COLO829 (cell line): Measurements from ENCODE around the gene PGP.
"Not testable (repeated sequence)": the region's sequence is repeated elsewhere in the genome, so short reads cannot be mapped to it uniquely, and the experiment has no call there.

ENCODE experiments used
- DNase-seq: peaks from one replicate; pipeline ENCODE4 v3.0.0; 2012; ENCODE audit warnings: low spot score

Gene PGP, protein sequence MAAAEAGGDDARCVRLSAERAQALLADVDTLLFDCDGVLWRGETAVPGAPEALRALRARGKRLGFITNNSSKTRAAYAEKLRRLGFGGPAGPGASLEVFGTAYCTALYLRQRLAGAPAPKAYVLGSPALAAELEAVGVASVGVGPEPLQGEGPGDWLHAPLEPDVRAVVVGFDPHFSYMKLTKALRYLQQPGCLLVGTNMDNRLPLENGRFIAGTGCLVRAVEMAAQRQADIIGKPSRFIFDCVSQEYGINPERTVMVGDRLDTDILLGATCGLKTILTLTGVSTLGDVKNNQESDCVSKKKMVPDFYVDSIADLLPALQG

DNA sequence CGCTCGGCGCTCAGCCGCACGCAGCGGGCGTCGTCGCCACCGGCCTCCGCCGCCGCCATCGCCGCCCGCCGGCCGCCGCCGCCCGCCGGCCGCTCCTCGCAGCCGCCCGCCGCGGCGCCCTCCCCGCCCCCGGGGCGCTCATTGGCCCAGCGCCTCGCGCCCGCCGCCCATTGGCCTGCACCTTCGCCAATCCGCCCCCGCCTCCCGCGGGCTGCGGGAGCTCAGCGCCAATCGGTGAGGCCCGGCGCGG, at the start of gene PGP:
Gene PGP (minus strand): TSS at position 122 of the 250 bp plus-strand sequence. CDS start 63 bp downstream, at position 59.
- no peak for DNase-seq

DNA sequence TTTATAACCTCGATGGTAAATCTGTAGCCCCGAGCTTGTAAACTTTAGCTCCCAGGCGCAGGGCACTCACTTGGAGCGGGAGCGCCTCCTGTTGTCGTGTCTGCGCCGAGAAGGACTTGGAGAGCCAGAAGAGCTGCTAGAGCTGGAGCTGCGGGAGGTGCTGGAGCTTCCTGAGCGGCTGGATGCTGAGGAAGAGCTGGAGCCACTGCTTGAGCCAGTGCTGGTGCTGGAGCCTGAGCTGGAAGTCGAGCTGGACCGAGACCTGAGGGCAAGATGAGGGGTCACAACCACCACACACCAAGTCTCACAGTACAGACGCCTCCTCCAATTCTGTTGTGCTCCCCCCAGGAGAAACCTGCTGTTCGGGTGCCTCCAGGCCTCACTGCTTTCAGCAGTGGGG, 48.4 kb upstream of the PGP start:
- DNase-seq = not testable (repeated sequence)

DNA sequence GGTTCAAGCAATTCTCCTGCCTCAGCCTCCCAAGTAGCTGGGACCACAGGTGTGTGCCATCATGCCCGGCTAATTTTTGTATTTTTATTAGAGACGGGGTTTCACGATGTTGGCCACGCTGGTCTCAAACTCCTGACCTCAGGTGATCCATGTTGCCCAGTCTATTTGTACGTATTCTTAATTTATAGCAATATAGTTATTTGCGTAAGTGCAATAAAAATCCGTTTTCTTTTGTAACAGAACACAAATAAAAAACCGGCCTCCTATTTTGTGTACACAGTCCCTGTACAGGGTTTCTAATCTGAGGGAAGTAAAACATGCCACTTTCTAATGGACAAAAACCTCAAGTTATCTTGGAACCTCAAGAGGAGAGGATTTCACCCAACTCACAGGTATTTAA, 45.6 kb upstream of the PGP start:
- no peak for DNase-seq

DNA sequence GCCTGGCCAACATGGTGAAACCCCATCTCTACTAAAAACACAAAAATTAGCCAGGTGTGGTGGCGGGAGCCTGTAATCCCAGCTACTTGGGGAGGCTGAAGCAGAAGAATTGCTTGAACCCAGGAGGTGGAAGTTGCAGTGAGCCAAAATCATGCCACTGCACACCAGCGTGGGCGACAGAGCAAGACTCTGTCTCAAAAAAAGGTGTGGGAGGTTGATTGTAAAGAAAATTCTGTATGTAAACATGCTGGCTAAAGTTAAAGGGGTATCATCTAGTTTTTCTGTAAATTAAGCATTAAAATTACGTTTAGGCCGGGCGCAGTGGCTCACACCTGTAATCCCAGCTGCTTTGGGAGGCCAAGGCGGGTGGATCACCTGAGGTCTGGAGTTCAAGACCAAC, 43.9 kb upstream of the PGP start:
- not testable (repeated sequence) for DNase-seq

DNA sequence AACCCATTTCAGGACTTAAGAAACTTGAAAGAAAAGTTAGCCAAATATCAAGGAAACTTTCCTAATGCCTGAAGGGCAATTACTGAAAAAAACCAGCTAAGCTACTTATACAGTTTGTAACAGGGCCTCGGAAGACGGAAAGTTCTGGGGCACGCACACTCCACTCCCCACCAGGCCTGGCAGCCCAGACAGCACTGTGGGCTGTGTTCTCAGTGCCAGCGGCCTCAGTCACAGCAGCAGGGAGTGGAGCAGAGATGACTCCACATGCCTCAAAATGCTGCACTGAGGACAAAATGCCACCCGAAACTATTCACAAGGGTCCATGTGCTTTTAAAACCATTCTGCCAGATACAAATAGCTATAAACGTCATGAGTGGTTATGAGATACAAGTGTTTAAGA, 43.1 kb upstream of the PGP start:
- no peak for DNase-seq

DNA sequence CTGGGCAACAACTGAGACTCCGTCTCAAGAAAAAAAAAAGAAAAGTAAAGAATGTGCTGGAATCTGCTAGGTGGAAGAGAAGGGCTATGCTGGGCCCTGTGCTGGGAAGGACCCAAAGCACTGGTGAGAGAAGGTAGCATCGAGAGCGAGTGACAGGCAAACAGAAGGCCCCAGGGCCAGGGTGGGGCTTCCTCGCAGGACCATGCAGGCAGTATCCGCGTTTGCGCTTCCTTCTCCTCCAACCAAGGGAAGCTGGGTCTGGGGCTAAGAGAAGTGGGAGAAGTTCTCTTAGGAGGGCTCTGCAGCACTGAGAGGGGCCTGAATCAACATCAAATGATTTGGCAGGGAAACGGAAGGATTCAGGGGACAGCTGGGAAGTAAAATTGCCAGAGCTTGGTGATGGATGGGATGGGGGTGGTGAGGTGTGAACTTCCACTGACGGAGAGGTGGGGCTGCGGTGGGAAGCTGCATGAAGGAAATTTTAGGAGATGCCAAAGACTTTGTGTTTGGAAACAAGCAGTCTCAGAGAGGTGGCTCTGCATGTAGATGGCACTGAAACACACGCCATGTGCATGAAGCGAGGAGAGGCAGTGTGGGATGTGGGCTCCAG, 42.0 kb upstream of the PGP start:
- no peak for DNase-seq

DNA sequence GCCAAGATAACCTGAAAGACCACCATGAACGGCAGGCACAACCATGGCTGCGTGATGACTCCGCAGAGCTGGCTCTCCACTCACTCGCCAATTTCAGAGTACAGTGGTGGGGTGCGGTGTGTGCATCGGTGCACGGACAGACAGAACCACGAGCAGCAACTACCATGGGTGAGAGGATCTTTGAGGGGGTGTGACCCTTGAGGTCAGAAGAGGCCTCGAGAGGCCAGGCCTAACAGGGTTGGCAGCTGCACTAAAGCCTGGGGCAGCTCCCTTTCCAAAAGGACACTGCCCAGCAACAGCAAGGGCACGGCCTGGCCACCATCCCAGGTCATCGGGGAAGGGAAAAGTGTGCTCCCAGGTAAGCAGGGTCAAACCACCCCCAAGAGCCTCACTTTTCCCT, 38.7 kb upstream of the PGP start:
- no peak for DNase-seq

DNA sequence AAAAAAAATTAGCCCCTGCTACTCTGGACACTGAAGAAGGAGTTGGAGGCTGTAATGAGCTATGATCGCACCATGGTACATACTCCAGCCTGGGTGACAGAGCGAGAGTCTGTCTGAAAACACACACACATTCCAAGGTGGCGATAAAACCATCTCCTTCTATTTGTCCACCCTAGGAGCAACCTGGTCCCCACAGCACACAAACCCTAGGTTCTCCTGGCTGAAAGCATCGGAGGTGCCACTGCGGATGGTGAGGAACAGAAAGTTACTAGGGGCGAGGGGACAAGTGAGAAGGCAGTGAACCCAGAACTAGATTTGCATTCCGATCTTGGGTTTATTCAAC, 38.1 kb upstream of the PGP start:
- no peak for DNase-seq

DNA sequence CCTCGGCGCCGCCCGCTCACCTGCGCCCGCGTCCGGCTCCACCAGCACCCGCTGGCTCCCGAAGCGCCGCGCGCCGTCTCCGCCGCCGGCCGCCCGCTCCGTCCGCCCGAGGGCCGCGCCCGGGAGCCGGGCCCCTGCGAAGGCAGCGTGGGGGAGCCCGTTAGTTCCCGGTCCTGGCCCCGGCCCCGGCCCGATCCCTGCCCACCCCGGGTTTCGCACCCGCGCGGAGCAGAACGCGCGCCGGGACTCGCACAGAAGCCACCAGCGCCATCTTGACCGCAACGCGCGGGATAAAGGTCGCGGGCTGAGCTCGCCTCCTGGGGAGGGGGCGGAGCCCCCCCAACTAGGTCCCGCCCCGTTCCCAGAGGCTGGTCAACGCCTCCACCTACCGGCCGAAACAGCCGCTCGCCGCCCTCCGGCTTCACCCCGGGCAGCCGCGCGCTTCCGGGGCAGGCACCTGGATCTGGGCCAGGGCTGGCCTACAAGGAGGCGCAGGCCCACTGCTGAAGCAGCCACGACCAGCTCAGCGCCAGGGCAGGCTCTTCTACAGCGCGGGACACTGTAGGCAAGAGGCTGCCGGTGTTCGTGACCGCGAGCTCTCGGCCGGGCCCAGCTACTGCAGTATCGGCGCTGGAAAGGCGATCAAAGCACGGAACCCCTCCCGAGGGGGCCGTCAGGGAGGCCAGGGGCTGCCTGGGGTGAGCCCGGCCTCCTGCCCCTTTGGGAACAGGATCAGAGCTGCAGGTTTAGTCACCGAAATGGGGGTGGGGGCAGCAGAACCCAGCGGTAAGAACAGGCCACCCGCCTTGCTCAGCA, 36.9 kb upstream of the PGP start, which contains the start of gene ECI1:
Gene ECI1 (minus strand): TSS at position 292 of the 816 bp plus-strand sequence. CDS start 21 bp downstream, at position 271.
- peak; percentile 99 for DNase-seq

DNA sequence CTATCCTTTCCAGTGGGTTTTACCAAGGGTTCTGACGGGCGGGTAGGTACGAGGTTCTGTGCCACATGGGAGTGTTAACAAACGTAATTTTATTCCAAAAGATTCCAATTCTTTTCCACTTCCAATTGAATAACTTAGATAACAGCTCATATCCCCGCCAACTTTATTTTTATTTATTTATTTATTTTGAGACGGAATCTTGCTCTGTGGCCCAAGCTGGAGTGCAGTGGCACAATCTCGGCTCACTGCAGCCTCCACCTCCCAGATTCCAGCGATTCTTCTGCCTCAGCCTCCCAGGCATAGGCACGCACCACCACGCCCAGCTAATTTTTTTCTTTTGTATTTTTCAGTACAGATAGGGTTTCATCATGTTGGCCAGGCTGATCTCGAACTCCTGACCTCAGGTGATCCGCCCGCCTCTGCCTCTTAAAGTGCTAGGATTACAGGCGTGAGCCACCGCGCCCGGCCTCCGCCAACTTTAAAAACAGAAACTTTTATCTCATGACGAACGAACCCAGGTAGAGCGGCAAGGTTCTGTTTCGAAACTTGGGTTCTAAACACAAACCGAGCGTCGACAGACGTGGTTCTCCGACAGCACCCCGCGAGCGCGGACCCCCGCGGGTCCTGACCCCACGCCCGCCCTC, 36.1 kb upstream of the PGP start:
- no peak for DNase-seq

DNA sequence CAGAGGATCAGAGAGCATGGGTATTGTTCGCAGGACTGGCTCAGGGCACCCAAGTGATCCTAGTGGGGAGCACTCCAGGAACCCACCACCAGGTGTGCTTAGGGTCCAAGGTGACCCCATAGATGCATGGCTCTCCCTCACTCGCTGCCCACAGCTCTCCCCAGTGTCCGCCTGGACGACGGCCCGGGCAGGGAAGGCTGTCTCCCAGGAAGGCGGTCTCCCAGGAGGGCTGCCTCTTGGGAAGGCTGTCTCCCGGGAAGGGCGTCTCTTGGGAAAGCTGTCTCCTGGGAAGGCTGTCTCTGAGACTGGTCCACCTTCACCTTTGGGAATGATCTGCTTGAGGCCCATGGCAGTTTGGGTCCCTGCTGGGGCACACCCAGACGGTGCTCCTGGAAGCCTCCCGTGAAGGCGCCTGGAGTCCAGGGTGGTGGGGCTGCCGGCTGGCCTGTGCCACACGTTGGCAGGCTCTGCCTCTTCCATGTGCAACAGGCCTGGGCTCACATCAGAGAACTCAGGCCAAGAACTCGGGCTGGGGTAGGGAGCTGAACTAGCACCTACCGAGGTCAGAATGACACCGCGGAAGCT, 31.8 kb upstream of the PGP start:
- no peak for DNase-seq

DNA sequence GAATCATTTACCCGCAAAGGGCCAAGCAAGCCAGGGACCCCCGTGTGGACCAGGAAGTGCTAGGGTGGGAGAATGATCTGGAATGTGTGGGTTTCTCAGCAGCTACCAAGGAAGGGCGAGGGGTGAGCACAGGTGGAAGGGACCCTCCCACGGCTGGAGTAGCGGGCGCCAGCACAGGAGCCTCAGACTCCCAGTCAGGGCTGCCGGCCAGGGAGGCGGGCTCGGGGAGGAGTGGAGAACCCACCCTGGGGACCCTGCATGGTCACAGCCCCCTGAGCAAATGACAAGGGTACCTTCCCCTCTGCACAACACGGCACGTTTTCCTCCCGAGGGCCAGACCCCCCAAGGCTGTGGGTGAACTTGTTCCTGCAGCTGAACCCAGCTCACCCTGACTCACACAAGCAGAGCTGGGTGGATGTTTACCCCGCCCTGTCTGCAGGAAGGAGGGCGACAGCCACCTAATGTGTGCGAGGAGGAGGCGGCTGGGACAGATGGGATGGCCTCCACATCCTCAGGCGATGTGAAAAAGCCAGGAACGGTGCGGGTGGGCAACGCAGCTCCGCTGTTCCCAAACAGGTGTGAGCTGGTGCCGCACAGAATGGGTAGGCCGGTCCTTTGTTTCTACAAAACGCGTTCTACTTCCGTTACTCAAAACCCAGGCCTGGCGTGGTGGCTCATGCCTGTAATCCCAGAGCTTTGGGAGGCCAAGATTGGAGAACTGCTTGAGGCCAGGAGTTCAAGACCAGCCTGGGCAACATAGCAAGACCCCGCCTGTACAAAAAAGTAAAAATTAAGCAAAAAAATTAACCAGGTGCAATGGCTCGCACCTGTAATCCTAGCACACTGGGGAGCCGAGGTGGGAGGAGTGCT, 30.5 kb upstream of the PGP start:
- no peak for DNase-seq

DNA sequence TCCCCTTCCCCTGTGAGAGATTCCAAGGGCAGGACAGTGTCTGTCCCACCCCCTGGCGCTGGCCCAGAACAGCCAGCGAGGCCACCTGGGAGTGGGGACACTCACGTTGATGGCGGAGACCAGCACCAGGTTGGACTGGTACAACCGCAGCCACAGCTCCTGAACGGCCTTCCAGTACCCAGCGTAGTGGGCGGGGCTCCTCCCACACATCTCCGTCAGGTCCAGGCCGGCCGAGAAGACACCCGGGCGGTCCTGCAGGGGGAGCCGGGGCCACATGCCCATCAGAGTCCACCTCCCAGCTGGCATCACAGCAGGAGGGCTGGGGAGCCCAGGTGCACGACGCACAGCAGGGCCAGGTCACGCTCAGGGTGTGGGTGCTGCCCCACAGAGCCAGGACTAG, 29.7 kb upstream of the PGP start:
- no peak for DNase-seq

DNA sequence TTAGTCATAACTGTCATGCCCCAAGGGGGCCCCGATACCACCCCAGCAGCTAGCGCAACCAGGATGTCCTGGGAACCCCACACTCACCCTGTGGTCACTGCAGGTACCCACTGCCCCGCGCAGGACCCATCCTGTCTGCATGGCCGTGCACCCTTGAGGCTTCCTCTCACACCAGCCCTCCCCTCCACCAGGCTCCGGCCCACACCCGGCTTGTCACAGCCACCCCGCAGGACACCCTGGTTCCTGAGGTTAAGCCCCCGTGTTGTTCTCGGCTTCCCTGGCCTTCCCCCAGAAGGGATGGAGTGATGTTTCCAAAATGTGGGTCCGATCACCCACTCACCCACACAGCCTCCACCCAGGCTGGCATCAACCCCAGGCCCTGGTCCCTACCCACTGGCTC, 29.1 kb upstream of the PGP start:
- no peak for DNase-seq

DNA sequence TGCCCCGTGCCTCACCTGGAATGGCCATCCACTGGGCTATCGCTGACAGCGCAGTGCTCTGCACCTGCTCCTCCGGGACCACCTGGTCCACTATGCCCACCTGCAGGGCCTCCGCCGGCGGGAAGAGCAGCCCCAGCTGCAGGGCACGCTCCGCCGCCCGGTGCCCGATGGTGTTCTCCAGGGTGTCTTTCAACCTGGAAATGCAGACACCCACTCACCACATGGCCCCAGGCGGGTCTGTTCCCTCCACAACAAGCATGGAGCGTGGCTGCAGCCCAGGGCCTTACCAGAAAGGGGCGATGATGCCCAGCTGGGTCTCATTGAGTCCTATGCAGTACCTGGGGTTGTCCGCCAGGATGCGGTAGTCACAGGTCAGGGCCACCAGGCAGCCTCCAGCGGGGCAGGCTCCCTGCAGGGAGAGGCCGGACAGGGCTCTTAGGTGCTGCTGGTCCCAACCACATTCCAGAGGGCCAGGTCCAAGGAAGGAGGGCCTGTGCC, 28.4 kb upstream of the PGP start:
- no peak for DNase-seq

DNA sequence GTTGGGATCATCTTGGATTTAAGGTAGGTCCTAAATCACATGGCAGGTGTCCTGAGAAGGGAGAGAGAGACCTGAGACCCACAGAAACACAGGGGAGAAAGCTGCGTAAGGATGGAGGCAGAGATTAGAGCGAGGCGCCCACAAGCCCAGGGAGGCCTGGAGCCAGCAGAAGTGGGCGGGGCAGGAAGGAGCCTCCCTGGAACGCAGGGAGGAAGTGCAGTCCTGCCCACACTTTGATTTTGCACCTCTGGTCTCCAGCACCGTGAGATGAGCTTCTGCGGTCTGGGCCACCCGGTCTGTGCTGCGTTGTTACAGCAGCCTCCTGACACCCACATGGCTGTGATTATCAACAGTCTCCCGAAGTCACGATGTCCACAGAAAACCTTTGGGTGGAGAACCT, 28.0 kb upstream of the PGP start:
- no peak for DNase-seq

DNA sequence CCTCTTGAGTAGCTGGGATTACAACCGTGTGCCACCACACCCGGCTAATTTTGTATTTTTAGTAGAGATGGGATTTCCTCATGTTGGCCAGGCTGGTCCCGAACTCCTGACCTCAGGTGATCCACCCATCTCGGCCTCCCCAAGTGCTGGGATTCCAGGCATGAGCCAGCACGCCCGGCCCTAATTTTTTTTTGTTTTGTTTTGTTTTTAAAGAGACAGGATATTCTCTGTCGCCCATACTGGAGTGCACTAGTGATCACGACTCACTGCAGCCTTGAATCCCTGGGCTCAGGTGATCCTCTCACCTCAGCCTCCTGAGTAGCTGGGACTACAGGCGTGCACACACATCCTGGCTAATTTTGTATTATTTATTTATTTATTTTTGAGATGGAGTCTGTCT, 25.7 kb upstream of the PGP start:
- not testable (repeated sequence) for DNase-seq

DNA sequence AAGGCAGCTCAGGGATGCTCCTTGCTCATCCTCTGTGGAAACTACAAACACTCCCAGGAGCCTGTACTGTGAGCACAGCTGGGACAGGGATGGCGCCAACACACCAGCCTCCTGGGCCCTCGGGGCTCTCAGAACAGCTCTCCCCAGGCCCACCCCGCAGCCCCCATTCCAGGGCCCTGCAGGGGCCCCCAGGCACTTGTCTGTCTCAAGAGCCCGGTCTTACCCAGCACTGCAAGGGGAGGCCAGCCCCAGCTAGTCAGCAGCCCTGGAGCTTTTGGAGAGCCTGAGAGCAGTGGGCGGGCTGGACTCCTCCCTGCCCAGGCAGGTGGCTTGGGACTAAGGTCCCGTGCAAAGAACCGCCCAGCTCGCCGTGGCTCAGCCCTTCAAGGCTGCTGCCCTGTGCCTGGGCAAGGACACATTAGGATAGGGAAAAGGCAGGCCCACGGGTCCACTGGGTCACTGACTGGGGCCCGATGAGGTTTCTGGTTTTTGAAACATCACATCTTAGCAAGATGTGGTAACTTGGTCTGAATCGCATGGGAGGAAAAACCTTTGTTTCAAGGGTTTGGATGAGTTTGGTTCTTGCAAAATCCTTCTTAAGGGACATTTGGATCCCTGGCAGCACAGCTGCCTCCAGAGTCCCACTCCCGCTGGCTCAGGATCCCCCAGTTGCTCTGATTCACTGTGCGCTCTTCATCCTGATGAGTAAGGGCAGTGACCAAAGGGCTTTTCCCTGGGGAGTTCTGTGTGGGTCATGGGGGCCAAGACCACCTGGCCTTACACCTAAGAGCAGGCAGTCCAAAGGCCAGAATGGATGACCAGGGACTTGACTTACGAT, 24.4 kb upstream of the PGP start:
- DNase-seq = no peak

DNA sequence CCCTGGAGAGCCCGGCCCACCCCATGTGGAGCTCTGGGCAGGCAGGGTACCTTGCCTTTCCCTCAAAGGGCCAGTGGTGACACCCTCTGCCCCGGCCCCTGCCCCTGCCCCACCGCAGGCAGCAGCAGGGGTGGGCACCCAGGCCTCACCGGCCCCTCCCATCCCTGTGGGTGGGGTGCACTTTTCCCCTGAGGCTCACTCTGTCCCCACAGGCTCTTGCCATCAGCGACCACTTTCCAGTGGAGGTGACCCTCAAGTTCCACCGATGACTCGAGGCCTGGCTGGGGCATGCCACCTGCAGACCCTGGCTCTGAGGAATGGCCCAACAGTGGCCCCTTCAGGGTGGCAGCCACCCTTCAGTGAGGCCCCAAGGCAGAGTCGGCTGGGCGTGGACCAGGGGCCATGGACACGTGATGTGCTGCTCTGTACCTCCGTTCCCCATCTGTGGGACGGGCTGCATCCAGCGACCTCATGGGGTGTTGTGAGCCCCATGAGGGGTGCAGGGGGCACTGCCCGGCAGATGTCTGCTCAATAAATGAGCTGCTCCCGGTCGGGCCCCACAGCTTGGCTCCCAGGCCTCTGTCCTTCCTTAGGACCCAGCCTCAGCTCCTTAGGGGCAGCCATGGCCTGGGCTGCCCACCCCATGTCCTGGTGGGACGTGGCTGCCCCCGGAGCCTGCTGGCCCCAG, 23.7 kb upstream of the PGP start:
- no peak for DNase-seq
